Osteocyte (in vitro differentiated cells): Measurements from ENCODE around the gene RFXANK. TPM values are rescaled to one million over a fixed set of nuclear protein-coding genes. Genes with fewer than 3 reads are reported as not detected.
A peak's percentile ranks its signal among the peaks of the same experiment; 100 is the strongest.

Source experiments
- DNase-seq: peaks from one replicate; pipeline ENCODE4 v3.0.0; 2021; ENCODE audit warnings: mixed read lengths; ENCODE audit not compliant: unreplicated experiment; ENCODE audit errors: extremely low spot score
- H3K27ac Mint-ChIP-seq: one replicate; pipeline ENCODE4 v1.8.0; 2021; ENCODE audit warnings: mild to moderate bottlenecking, mixed read lengths; ENCODE audit not compliant: unreplicated experiment
- H3K27me3 Mint-ChIP-seq: one replicate; pipeline ENCODE4 v1.8.0; 2021; ENCODE audit warnings: mixed read lengths; ENCODE audit not compliant: unreplicated experiment
- H3K36me3 Mint-ChIP-seq: one replicate; pipeline ENCODE4 v1.8.0; 2021; ENCODE audit warnings: mixed read lengths; ENCODE audit not compliant: unreplicated experiment
- H3K4me1 Mint-ChIP-seq: one replicate; pipeline ENCODE4 v1.8.0; 2021; ENCODE audit warnings: mixed read lengths; ENCODE audit not compliant: unreplicated experiment
- H3K4me3 Mint-ChIP-seq: one replicate; pipeline ENCODE4 v1.8.0; 2021; ENCODE audit warnings: mild to moderate bottlenecking, moderate library complexity, mixed read lengths; ENCODE audit not compliant: unreplicated experiment
- H3K9me3 Mint-ChIP-seq: one replicate; pipeline ENCODE4 v1.8.0; 2021; ENCODE audit warnings: mixed read lengths; ENCODE audit not compliant: unreplicated experiment
- total RNA-seq: library from RNA; stranded (reverse); gene quantifications from 2 replicates; pipeline ENCODE4 v1.2.1, GENCODE V29; 2021
- TF ChIP-seq, protein P1 (sequence below): fragments of 200-600 bp; sonication (generic); IDR thresholded peaks from 2 replicates; pipeline ENCODE4 v1.5.0; 2021; ENCODE audit warnings: antibody characterized with exemption, mild to moderate bottlenecking, moderate library complexity

RFXANK gene
- total RNA-seq, 1 donor from 2014 or later = 75.3 TPM

DNA sequence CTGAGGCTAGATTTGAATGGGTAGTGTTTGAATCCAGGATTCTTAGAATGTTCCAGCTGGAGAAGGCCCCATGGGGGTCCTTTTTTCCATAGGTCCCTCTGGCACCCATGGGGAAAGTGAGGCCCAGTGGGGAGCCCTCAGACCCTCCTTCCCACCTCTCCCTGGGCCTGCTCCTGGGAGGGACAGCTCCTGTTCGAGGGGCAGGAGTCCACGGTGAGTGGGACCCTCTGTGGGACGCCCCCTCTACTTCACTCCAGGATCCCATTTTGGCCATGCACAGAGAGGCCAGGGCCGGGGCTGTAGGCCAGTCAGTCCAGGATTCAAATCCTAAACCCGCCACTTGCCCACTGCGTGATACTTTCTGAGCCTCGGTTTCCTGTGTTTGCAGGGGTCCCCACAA lies 29.6 kb upstream of the RFXANK start:
- Mint-ChIP-seq H3K27ac (no peak overlapping the region), H3K27me3 (no peaks in the 10 kb centered on the region), H3K36me3 (no peaks in the 10 kb centered on the region), H3K9me3 (no peaks in the 10 kb centered on the region), H3K4me3 (no peak overlapping the region), H3K4me1 (no peaks in the 10 kb centered on the region)
- DNase-seq = no peak
- TF ChIP-seq, protein P1, sequence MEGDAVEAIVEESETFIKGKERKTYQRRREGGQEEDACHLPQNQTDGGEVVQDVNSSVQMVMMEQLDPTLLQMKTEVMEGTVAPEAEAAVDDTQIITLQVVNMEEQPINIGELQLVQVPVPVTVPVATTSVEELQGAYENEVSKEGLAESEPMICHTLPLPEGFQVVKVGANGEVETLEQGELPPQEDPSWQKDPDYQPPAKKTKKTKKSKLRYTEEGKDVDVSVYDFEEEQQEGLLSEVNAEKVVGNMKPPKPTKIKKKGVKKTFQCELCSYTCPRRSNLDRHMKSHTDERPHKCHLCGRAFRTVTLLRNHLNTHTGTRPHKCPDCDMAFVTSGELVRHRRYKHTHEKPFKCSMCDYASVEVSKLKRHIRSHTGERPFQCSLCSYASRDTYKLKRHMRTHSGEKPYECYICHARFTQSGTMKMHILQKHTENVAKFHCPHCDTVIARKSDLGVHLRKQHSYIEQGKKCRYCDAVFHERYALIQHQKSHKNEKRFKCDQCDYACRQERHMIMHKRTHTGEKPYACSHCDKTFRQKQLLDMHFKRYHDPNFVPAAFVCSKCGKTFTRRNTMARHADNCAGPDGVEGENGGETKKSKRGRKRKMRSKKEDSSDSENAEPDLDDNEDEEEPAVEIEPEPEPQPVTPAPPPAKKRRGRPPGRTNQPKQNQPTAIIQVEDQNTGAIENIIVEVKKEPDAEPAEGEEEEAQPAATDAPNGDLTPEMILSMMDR = no peak

DNA sequence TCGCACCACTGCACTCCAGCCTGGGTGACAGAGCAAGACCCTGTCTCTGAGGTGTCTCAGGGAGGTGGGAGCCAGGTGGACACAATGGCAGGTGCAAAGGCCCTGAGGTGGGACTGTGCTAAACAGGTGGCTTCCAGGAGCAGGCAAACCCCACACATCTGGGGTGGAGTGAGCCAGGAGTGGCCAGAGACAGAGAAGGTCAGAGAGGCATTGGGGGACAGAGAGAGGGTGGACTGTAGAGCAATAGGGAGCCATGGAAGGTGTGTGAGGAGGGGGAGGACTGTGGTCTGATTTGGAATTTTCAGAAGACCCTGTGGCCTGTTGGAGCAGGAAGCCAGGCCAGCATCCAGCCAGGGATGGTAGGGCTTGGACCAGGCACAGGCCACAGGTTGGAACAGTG lies 26.7 kb upstream of the RFXANK start:
- H3K4me1 Mint-ChIP-seq = peaks cover 6% of the 10 kb centered on the region
- no peak for DNase-seq
- H3K27ac Mint-ChIP-seq = no peak overlapping the region
- H3K36me3 Mint-ChIP-seq = no peaks in the 10 kb centered on the region
- H3K9me3 Mint-ChIP-seq = no peaks in the 10 kb centered on the region
- no peak overlapping the region for H3K4me3 Mint-ChIP-seq
- TF ChIP-seq, protein P1 = no peak
- no peaks in the 10 kb centered on the region for H3K27me3 Mint-ChIP-seq

DNA sequence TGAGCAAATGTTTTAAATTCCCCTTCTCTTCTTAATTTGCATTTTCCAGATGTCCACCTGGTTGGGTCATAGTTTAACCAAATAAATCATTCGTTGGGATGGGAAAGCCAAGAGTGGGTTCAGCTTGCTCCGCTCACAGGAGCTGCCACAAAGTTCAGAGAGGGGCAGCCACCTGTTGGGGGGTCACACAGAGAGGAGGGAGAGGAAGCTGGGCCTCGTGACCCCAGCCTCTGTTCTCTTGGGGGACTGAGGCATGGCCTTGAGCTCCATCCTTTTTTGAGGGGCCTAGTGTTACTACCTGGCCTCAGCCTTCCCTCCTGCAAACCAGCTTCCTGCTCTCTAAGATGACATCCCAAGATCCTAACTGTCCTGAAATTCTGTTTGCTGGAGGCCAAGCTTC lies 24.4 kb upstream of the RFXANK start:
- Mint-ChIP-seq H3K27ac (no peak overlapping the region), H3K27me3 (no peaks in the 10 kb centered on the region), H3K9me3 (no peaks in the 10 kb centered on the region), H3K4me1 (peaks cover 21% of the 10 kb centered on the region), H3K36me3 (no peaks in the 10 kb centered on the region), H3K4me3 (no peak overlapping the region)
- no peak for DNase-seq
- TF ChIP-seq, protein P1 = no peak

DNA sequence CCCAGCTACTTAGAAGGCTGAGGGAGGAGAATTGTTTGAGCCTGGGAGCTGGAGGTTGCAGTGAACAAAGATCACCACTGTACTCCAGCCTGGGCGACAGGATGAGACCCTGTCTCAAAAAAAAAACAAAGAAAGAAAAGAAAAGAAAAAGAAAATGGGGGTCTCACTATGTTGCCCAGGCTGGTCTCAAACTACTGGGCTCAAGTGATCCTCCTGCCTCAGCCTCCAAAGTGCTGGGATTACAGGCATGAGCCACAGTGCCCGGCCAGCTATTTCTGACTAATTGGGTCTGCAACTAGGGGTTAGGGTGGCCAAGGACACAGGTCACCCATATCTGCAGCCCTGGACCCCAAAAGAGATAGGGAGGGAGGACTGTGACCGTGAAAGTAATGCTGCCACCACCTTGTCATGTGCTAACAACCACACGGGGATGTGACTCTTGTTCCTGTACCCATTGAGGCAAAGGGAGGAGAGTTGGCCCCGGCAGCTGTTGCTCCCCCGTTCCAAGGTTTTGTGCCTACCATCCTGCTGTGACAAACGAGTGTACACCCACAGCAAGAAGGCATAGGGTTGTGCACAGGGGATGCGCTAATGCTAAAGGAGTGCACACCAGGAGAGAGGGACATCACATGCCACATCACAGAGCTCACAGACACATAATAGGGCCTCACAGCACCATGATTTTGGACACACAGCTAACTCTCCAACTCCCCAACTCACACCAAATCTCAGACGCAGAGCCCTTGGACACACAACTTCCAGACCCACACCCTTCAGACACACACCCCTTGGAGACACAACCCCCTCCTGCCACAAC lies 22.6 kb upstream of the RFXANK start:
- Mint-ChIP-seq H3K27me3 (no peaks in the 10 kb centered on the region), H3K9me3 (no peaks in the 10 kb centered on the region), H3K27ac (no peak overlapping the region), H3K4me1 (peaks cover 21% of the 10 kb centered on the region), H3K36me3 (no peaks in the 10 kb centered on the region), H3K4me3 (peak overlapping the region; percentile 14)
- DNase-seq = no peak
- TF ChIP-seq, protein P1 = no peak

DNA sequence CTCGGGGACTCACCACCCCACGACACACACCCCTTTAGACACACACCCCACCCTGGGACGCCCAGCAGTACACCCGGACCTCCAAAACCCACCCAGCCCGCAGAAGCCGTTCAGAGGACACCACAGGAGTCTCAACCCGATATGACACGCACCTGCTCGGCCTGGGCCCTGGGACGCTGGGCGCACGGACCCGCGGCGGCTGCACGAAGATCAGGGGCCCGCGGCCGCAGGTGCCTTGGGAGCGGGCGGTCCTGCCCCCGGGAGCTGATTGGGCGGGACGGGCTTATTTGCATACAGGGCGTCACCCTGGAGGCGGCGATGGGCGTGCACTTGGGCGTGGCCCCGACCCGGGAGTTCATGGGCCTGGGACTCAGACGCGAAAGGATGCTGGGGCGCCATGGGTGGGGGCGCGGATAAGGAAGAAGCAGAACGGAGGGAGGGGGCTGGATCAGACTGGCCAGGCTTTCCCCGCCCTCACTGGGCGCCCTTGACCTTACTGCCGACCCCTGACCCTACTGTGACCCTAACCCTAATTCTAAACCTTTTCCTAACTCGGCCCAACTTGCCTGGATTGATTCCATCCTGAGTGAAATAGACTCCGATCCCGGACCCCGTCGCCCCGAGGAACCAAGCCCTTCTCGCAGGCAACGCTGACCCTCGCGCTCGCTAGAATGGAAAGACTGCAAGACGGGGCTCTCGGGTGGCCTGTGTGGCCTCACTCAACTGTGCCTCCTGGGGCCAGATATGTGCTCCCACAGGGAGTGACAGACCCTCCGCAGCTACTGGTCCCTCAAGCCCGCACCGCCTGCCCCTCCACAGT lies 21.8 kb upstream of the RFXANK start, which contains the start of gene MEF2B:
MEF2B (minus strand) TSS at position 211 of the 820 bp plus-strand sequence. CDS start 19,528 bp downstream, outside the sequence.
- H3K9me3 Mint-ChIP-seq = no peaks in the 10 kb centered on the region
- no peak within 1 kb of the TSS for H3K27ac Mint-ChIP-seq
- peak within 1 kb of the TSS; percentile 49 for H3K4me3 Mint-ChIP-seq
- DNase-seq = peak; percentile 88
- H3K4me1 Mint-ChIP-seq = peaks cover 21% of the 10 kb centered on the region
- no peaks in the 10 kb centered on the region for H3K27me3 Mint-ChIP-seq
- TF ChIP-seq, protein P1 = no peak
- no peaks in the 10 kb centered on the region for H3K36me3 Mint-ChIP-seq
